Stomach (tissue), 4 donors: ENCODE results near the gene NKIRAS2.

Experiments used
- CTCF ChIP-seq, 7 experiments: fragments of 450-650 bp in 4 of 7; fragments of 200-600 bp in 3 of 7; sonication (generic) in 3 of 7; IDR thresholded peaks; one replicate each; pipeline ENCODE4 v1.5.1; 2016 to 2019; ENCODE audit warnings: antibody characterized with exemption in 7 of 7, control low read depth in 2 of 7, mild to moderate bottlenecking in 1 of 7
- EP300 ChIP-seq: sonication (generic); formaldehyde crosslinking; IDR thresholded peaks from one replicate; pipeline ENCODE4 v1.6.1; 2017; ENCODE audit warnings: antibody characterized with exemption
- POLR2A ChIP-seq, 4 donors: fragments of 450-650 bp; IDR thresholded peaks; one replicate each; pipeline ENCODE4 v1.6.1; 2016; ENCODE audit warnings: antibody characterized with exemption in 4 of 4, control low read depth in 2 of 4, mild to moderate bottlenecking in 1 of 4, moderate library complexity in 1 of 4
- POLR2AphosphoS5 ChIP-seq, 3 donors: sonication (generic); formaldehyde crosslinking; IDR thresholded peaks; one replicate each; pipeline ENCODE4 v1.6.1; 2016; ENCODE audit warnings: antibody characterized with exemption in 3 of 3

DNA sequence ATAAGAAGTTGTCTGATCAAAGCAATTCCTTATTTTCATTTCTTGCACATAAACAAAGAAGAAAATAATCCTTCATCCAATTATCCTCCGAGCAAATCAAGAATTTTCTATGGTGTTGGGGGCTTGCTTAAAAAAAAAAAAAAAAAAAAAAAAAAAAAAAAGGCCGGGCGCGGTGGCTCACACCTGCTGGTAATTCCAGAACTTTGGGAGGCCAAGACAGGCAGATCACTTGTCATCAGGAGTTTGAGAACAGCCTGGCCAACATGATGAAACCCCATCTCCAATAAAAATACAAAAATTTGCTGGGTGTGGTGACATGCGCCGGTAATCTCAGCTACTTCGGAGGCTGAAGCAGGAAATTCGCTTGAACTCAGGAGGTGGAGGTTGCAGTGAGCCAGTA is 34.0 kb upstream of the NKIRAS2 start:
- TF ChIP-seq CTCF (IDR thresholded peaks at IDR 0.05) (no peak), EP300 (no peak), POLR2A (IDR thresholded peaks at IDR 0.05) (no peak), POLR2AphosphoS5 (IDR thresholded peaks at IDR 0.05) (no peak)
